Ovary (tissue), 9 donors: ENCODE data around the gene SLC29A1. TPM values are rescaled to one million over a fixed set of nuclear protein-coding genes. Genes with fewer than 3 reads are reported as not detected.

Experiments used
- DNase-seq, 5 donors: peaks; one replicate each; pipeline ENCODE4 v3.0.0-alpha.2; 2019 to 2020
- H3K27ac ChIP-seq, 2 donors: fragments of 200-600 bp; one replicate each; pipeline versions ENCODE4 v1.5.1 to v1.8.0; 2019 to 2022
- H3K27me3 ChIP-seq: fragments of 200-600 bp; one replicate; pipeline ENCODE4 v1.8.0; 2022
- H3K36me3 ChIP-seq: fragments of 200-600 bp; sonication (generic); one replicate; pipeline ENCODE4 v1.5.1; 2019
- H3K4me1 ChIP-seq: one replicate; pipeline ENCODE4 v1.8.1; 2013; ENCODE audit warnings: mild to moderate bottlenecking, moderate library complexity; ENCODE audit not compliant: insufficient read depth
- H3K4me3 ChIP-seq: fragments of 200-600 bp; sonication (generic); one replicate; pipeline ENCODE4 v1.5.1; 2017
- H3K9me3 ChIP-seq, 2 donors: fragments of 200-600 bp in 1 of 2; sonication (generic) in 1 of 2; one replicate each; pipeline versions ENCODE4 v1.5.1 to v1.8.1; 2013 to 2019; ENCODE audit warnings: mild to moderate bottlenecking in 1 of 2, moderate library complexity in 1 of 2
- CTCF ChIP-seq, 3 donors: fragments of 450-650 bp in 2 of 3; fragments of 200-600 bp in 1 of 3; IDR thresholded peaks; one replicate each; pipeline versions ENCODE4 v1.5.1 to v1.8.0; 2016 to 2022; ENCODE audit warnings: antibody characterized with exemption in 3 of 3, mild to moderate bottlenecking in 1 of 3
- EP300 ChIP-seq: sonication (generic); formaldehyde crosslinking; IDR thresholded peaks from one replicate; pipeline ENCODE4 v1.6.1; 2017; ENCODE audit warnings: antibody characterized with exemption
- POLR2A ChIP-seq: fragments of 450-650 bp; IDR thresholded peaks from one replicate; pipeline ENCODE4 v1.6.1; 2017; ENCODE audit warnings: antibody characterized with exemption, mild to moderate bottlenecking, moderate library complexity
- WGBS, 3 donors: extraction: QIAGEN DNeasy Blood & Tissue Kit in 1 of 3; methylation state at CpG; one replicate each; pipeline versions ENCODE4 v1.1.5 to v1.1.7; 2013 to 2017; 5-methylcytosine and 5-hydroxymethylcytosine counted together
- intact Hi-C, 4 donors: fragments of 100-400 bp; cut with DNase I; formaldehyde crosslinking; loops; one replicate each; pipeline versions ENCODE4 v1.11.0 to v1.15.1; 2022 to 2023
- polyA plus RNA-seq, 2 donors: library from polyadenylated mRNA; stranded (reverse); fragments of 200-250 nt in 1 of 2; fragments of 350-450 nt in 1 of 2; fragmentation: Illumina TruSeq in 1 of 2; extraction: RNeasy Lipid Tissue Mini Kit (QIAGEN cat#74804) in 1 of 2; gene quantifications; one replicate each; pipeline ENCODE4 v1.2.3, GENCODE V29; 2013 to 2014
- total RNA-seq, 7 donors: library from RNA; depleted of rRNA in 2 of 7; stranded (reverse); fragments of >200 nt in 2 of 7; fragmentation: NEBNext Ultra II Directional in 3 of 7; extraction: Animal tissue kit (Norgen Biotek cat#: 25700) in 3 of 7; gene quantifications; one replicate each; pipeline versions ENCODE4 v1.1.0 to v1.2.4, GENCODE V29; 2016 to 2023
- donor health status: DM: no; HTN: no; CAD: no; lungs with moderate emphysema.
- donor health status: DM: no; HTN: no; CAD: no.
- donor health status: Bipolar disorder and iron deficiency.
- donor health status: DM: yes; HTN: yes; CAD: no.
- donor health status: DM: no; HTN: no; CAD: no.
- donor health status: DM: yes; HTN: yes; CAD: no.

The SLC29A1 gene
- total and polyA plus RNA-seq, 9 donors, result 11.2 to 54.0 (median 30.2) TPM

- 0 to 1% (median 1%) methylated on average over 8 to 12 of the region's 12 CpGs for WGBS, 3 donors
- DNase-seq, result no peak
- H3K36me3 ChIP-seq, result no peaks in the 10 kb centered on the region
- TF ChIP-seq POLR2A (no peak), EP300 (no peak), CTCF (IDR thresholded peaks at IDR 0.05) (no peak)
- peak overlapping the region; percentile 74 for H3K4me3 ChIP-seq
- no peaks in the 10 kb centered on the region for H3K27me3 ChIP-seq
- H3K4me1 ChIP-seq, result peaks cover 5% of the 10 kb centered on the region
- intact Hi-C loops, result no loop called here
- H3K27ac ChIP-seq, result peak overlapping the region; percentile 94 to 95
- no peaks in the 10 kb centered on the region for H3K9me3 ChIP-seq
These were observed 33.3 kb downstream of the SLC29A1 start for GRCh38 chr6:44256775-44257024.

GRCh38 chr6:44257025-44257752 is 33.8 kb downstream of the SLC29A1 start, which contains the start of gene SLC35B2:
TSS of gene SLC35B2 (minus strand) at chr6:44257528. CDS start at chr6:44257410, 118 bp downstream.
- no peaks in the 10 kb centered on the region for H3K36me3 ChIP-seq
- no peaks in the 10 kb centered on the region for H3K9me3 ChIP-seq
- TF ChIP-seq POLR2A (peak; percentile 66), EP300 (no peak), CTCF (IDR thresholded peaks at IDR 0.05) (peak; percentile 28 to 94 (median 93))
- H3K27ac ChIP-seq, result peak within 1 kb of the TSS; percentile 94 to 95
- H3K27me3 ChIP-seq, result no peaks in the 10 kb centered on the region
- H3K4me1 ChIP-seq, result peaks cover 5% of the 10 kb centered on the region
- peak within 1 kb of the TSS; percentile 74 for H3K4me3 ChIP-seq
- peak; percentile 79 to 89 (median 87) for DNase-seq
- 0 to 1% (median 0%) methylated on average over 21 to 80 of the region's 80 CpGs for WGBS, 3 donors
- intact Hi-C loops, result no loop called here

GRCh38 chr6:44257753-44258324 is 34.4 kb downstream of the SLC29A1 start:
- no peaks in the 10 kb centered on the region for H3K27me3 ChIP-seq
- no peak for DNase-seq
- 16 to 21% (median 20%) methylated on average over 15 of the region's 15 CpGs for WGBS, 3 donors
- peak overlapping the region; percentile 74 for H3K4me3 ChIP-seq
- intact Hi-C loops, result no loop called here
- H3K9me3 ChIP-seq, result no peaks in the 10 kb centered on the region
- H3K36me3 ChIP-seq, result no peaks in the 10 kb centered on the region
- H3K4me1 ChIP-seq, result peaks cover 5% of the 10 kb centered on the region
- peak overlapping the region; percentile 94 to 95 for H3K27ac ChIP-seq
- TF ChIP-seq CTCF (IDR thresholded peaks at IDR 0.05), result peak in 1 of 3 donors; percentile 4
- no peak for TF ChIP-seq EP300

- intact Hi-C loops, result no loop called here
- peaks cover 5% of the 10 kb centered on the region for H3K4me1 ChIP-seq
These were observed 35.0 kb downstream of the SLC29A1 start for GRCh38 chr6:44258325-44258863.

More at GRCh38 chr6:44258325-44258863, 35.0 kb downstream of the SLC29A1 start:
- WGBS, 3 donors, result 74 to 87% (median 79%) methylated on average over 9 of the region's 9 CpGs
- H3K27ac ChIP-seq, result no peak overlapping the region
- H3K4me3 ChIP-seq, result no peak overlapping the region
- no peak for TF ChIP-seq POLR2A
- TF ChIP-seq CTCF (IDR thresholded peaks at IDR 0.05), result no peak
- no peak for TF ChIP-seq EP300
- no peaks in the 10 kb centered on the region for H3K9me3 ChIP-seq
- no peaks in the 10 kb centered on the region for H3K36me3 ChIP-seq
- peak in 1 of 5 donors; percentile 41 for DNase-seq
- no peaks in the 10 kb centered on the region for H3K27me3 ChIP-seq
